Right atrium auricular region (tissue), 2 donors: ENCODE results near the gene PDE1A. TPM values are rescaled to one million over a fixed set of nuclear protein-coding genes. Genes with fewer than 3 reads are reported as not detected.

ENCODE experiments used
- DNase-seq: peaks from one replicate; pipeline ENCODE4 v3.0.0-alpha.2; 2019; ENCODE audit warnings: low spot score
- H3K27ac ChIP-seq, 2 donors: fragments of 200-600 bp; sonication (generic); 1 replicate in 1 of 2; 2 replicates in 1 of 2; pipeline ENCODE4 v1.5.1; 2016 to 2019
- H3K27me3 ChIP-seq, 2 donors: fragments of 200-600 bp; sonication (generic); one replicate each; pipeline versions ENCODE4 v1.5.1 to v1.6.0; 2017 to 2019
- H3K36me3 ChIP-seq: fragments of 200-600 bp; sonication (generic); one replicate; pipeline ENCODE4 v1.5.1; 2016
- H3K4me1 ChIP-seq, 2 donors: fragments of 200-600 bp; sonication (generic); one replicate each; pipeline versions ENCODE4 v1.5.1 to v1.6.0; 2017 to 2019
- H3K4me3 ChIP-seq, 2 donors: fragments of 200-600 bp; sonication (generic); 1 replicate in 1 of 2; 2 replicates in 1 of 2; pipeline ENCODE4 v1.5.1; 2017 to 2019; ENCODE audit warnings: mild to moderate bottlenecking in 1 of 2, moderate library complexity in 1 of 2
- H3K9me3 ChIP-seq, 2 donors: fragments of 200-600 bp; sonication (generic); one replicate each; pipeline ENCODE4 v1.5.1; 2019
- total RNA-seq, 2 donors: library from RNA; depleted of rRNA; stranded (reverse); fragments of >200 nt; gene quantifications; one replicate each; pipeline ENCODE4 v1.1.0, GENCODE V29; 2016
- TF ChIP-seq, protein P1 (sequence below), 2 donors: fragments of 200-600 bp; sonication (generic); IDR thresholded peaks; one replicate each; pipeline ENCODE4 v1.5.1; 2019; ENCODE audit warnings: antibody characterized with exemption in 2 of 2

PDE1A gene
- total RNA-seq, 2 donors from 2014 or later: 7.0 to 10.7 TPM

- Histone ChIP-seq H3K4me1 (no peaks in the 10 kb centered on the region), H3K27me3 (no peaks in the 10 kb centered on the region), H3K27ac (no peak overlapping the region), H3K4me3 (no peak overlapping the region), H3K36me3 (no peaks in the 10 kb centered on the region), H3K9me3 (no peaks in the 10 kb centered on the region)
- TF ChIP-seq, protein P1, sequence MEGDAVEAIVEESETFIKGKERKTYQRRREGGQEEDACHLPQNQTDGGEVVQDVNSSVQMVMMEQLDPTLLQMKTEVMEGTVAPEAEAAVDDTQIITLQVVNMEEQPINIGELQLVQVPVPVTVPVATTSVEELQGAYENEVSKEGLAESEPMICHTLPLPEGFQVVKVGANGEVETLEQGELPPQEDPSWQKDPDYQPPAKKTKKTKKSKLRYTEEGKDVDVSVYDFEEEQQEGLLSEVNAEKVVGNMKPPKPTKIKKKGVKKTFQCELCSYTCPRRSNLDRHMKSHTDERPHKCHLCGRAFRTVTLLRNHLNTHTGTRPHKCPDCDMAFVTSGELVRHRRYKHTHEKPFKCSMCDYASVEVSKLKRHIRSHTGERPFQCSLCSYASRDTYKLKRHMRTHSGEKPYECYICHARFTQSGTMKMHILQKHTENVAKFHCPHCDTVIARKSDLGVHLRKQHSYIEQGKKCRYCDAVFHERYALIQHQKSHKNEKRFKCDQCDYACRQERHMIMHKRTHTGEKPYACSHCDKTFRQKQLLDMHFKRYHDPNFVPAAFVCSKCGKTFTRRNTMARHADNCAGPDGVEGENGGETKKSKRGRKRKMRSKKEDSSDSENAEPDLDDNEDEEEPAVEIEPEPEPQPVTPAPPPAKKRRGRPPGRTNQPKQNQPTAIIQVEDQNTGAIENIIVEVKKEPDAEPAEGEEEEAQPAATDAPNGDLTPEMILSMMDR (IDR thresholded peaks at IDR 0.05): no peak
- DNase-seq: no peak
These were observed 309.6 kb downstream of the PDE1A start for GRCh38 chr2:182117196-182117595.

DNA sequence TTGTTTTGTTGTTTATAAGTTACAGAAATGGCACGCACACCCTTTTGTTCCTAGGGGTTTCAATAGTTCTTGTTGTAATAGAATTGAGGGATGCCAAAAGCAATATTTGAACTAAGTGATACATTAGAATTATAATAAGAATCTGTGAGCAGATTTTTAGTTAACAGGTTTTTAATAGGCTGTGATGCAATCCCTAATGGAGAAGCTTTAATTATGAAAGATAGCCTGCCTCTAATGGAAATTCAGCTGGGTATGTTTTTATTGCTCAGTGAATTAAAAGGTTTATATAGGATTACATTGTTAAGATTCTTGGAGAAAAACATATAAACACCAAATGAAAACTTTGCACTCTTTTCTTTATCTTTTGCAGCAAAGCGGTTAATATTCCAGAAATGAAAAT lies 310.1 kb downstream of the PDE1A start:
- Histone ChIP-seq H3K27ac (no peak overlapping the region), H3K27me3 (no peaks in the 10 kb centered on the region), H3K4me3 (no peak overlapping the region), H3K4me1 (no peaks in the 10 kb centered on the region), H3K36me3 (no peaks in the 10 kb centered on the region), H3K9me3 (no peaks in the 10 kb centered on the region)
- DNase-seq: no peak
- TF ChIP-seq, protein P1 (IDR thresholded peaks at IDR 0.05): no peak

DNA sequence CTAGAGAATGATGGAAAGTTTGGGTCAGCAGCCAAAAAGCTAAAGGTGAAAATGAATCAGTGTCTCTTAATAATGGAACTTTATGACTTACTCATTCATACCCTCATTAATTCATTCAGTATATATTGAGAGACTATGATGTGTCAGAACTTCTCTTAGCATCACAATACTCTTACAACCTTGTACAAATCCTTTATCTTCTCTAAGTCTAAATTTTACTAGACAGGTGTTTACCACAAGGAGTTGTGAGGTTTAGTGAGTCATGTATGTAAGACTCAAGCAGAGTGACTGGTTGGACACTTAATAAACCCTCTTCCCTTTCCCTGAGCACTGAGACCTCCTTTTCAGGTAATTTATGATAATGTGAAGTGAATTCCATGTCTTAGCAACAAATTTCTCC lies 311.6 kb downstream of the PDE1A start:
- H3K4me1 ChIP-seq: no peaks in the 10 kb centered on the region
- H3K36me3 ChIP-seq: no peaks in the 10 kb centered on the region
- no peak overlapping the region for H3K4me3 ChIP-seq
- no peak for DNase-seq
- TF ChIP-seq, protein P1 (IDR thresholded peaks at IDR 0.05): no peak
- H3K9me3 ChIP-seq: no peaks in the 10 kb centered on the region
- no peaks in the 10 kb centered on the region for H3K27me3 ChIP-seq
- H3K27ac ChIP-seq: no peak overlapping the region

DNA sequence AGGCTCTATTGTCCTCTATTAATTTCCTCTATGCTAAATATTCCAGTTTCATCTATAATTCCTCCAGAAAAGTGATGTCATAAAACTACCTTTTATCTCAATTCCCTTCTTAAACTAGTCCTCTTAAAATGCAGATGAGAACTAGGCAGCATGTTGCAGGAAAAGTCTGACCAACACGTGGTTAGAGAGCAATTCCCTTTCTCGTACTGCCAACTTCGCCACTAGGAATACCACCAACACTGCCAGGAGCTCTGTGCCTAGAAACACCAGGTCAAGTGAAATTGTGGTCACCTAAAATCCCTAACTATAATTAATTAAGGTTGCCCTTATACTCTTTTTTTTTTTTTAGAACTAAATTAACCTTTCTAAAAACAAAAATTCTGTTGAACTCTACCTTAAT lies 313.5 kb downstream of the PDE1A start:
- Histone ChIP-seq H3K4me1 (no peaks in the 10 kb centered on the region), H3K27ac (no peak overlapping the region), H3K9me3 (no peaks in the 10 kb centered on the region), H3K27me3 (no peaks in the 10 kb centered on the region), H3K36me3 (no peaks in the 10 kb centered on the region), H3K4me3 (no peak overlapping the region)
- no peak for DNase-seq
- TF ChIP-seq, protein P1 (IDR thresholded peaks at IDR 0.05): no peak

DNA sequence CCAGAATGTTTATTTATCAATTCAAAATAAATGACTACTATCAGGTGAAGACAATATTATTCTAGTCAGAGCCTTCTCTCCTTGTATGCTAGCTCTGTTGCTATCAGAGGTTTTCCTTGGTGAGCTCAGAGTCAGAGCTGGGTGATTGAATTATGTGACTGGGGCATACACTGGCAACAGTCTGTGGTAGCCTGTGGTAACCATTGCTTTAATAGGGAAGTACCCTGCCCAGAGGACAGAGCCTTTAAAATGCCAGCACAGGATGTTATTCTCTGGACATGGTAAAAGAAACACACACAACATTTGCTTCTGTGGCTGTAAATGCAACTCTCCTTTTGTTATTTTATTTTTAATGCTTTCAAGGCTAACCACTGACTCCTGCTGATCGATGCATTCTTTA lies 316.5 kb downstream of the PDE1A start:
- no peaks in the 10 kb centered on the region for H3K36me3 ChIP-seq
- no peaks in the 10 kb centered on the region for H3K4me1 ChIP-seq
- TF ChIP-seq, protein P1 (IDR thresholded peaks at IDR 0.05): no peak
- no peaks in the 10 kb centered on the region for H3K27me3 ChIP-seq
- H3K9me3 ChIP-seq: no peaks in the 10 kb centered on the region
- no peak for DNase-seq
- no peak overlapping the region for H3K27ac ChIP-seq
- no peak overlapping the region for H3K4me3 ChIP-seq

DNA sequence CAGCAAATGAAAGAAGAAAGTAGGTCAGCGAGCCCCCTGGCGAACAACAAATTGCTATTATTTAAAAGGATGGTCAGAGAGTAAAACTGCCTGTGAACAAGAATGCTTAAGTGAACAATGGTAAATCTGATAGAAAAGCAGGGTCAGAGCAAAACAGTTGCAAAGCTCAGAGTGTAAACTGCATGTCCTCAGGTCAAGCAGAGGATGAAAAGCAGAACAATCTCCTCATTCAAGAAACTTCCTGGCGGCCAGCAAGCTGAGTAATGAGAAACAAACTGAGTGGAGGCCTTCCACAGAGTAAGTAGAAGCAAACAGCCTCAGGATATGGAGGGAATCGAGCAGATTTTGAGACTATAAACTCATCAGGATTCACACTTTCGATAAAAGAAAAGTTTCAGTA lies 323.3 kb downstream of the PDE1A start:
- Histone ChIP-seq H3K36me3 (no peaks in the 10 kb centered on the region), H3K9me3 (no peaks in the 10 kb centered on the region), H3K4me3 (no peak overlapping the region), H3K27ac (no peak overlapping the region), H3K27me3 (no peaks in the 10 kb centered on the region), H3K4me1 (no peaks in the 10 kb centered on the region)
- DNase-seq: no peak
- TF ChIP-seq, protein P1 (IDR thresholded peaks at IDR 0.05): no peak
